ENCODE data around the gene CEMP1. TPM values are rescaled to one million over a fixed set of nuclear protein-coding genes. Genes with fewer than 3 reads are reported as not detected.

Gene CEMP1
- polyA plus RNA-seq, 1 of the 3 experiments (the other 2 are of a cell fraction) = not detected

DNA sequence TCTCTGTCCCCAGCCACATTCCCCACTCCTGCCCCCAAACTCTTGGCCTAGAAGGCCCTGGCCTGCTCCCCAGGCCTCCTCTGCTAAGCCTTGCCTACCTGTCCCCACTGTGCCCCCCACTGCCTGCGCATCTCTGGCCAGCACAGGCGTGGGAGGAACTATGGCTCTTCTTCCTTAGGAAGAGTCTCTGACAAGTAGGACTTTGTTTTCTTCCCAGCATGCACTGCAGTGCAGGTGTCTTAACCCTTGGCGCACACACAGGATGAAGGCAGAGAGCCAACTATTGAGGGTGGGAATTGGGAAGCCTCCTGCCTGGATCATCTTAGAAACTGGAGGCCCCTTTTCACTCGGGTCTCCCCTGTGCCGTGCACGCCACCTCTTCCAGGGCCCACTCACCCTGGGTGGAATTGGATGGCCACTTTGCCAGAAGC is 7.4 kb downstream of the CEMP1 start:
- H4K20me1 ChIP-seq (ENCODE audit: insufficient read depth) = peaks cover 6% of the 10 kb centered on the region
- H3K9ac ChIP-seq = no peak overlapping the region
- no peaks in the 10 kb centered on the region for H3K9me3 ChIP-seq
- CTCF ChIA-PET = interaction anchor here (2.3 kb wide), 1 partner anchor 23 kb away, joined by 8 read pairs; no protein-coding TSS in a partner anchor
- peaks cover 45% of the 10 kb centered on the region for H3K79me2 ChIP-seq (ENCODE audit: insufficient read depth)
- no peaks in the 10 kb centered on the region for H3K27me3 ChIP-seq (ENCODE audit: insufficient read depth)
- 88% methylated on average over 6 of the region's 6 CpGs for WGBS (ENCODE audit: low lambda C conversion rate)
- peaks cover 0 to 17% of the 10 kb centered on the region in 2 experiments; a peak in 2 of 4 replicates for H3K4me1 ChIP-seq (ENCODE audit: control insufficient read depth in 1 of 2, insufficient read depth in 2 of 2, low read depth in 1 of 2, low read length in 1 of 2)
- peaks cover 7% of the 10 kb centered on the region for H3F3A ChIP-seq (replicated peaks; ENCODE audit: insufficient read depth)
- no peak for DNase-seq
- no peak overlapping the region for H2AFZ ChIP-seq (ENCODE audit: low read depth)
- no peaks in the 10 kb centered on the region for H3K9me2 ChIP-seq
- no peak overlapping the region for H3K27ac ChIP-seq (ENCODE audit: low read depth in 2 of 2, low read length in 1 of 2)
- no peak overlapping the region for H3K4me2 ChIP-seq
- H3K36me3 ChIP-seq (replicated peaks in 1 of 2; ENCODE audit: control insufficient read depth in 1 of 2, insufficient read depth in 2 of 2, low read length in 1 of 2) = peaks cover 24 to 42% of the 10 kb centered on the region in 2 experiments
- POLR2A ChIA-PET = no interaction called here
- TF ChIP-seq SMC3 (IDR thresholded peaks at IDR 0.05; ENCODE audit: low read depth, low read length) = no peak
- no peak for TF ChIP-seq NFIC (IDR thresholded peaks at IDR 0.05; ENCODE audit: borderline replicate concordance)
- TF ChIP-seq, protein P1, sequence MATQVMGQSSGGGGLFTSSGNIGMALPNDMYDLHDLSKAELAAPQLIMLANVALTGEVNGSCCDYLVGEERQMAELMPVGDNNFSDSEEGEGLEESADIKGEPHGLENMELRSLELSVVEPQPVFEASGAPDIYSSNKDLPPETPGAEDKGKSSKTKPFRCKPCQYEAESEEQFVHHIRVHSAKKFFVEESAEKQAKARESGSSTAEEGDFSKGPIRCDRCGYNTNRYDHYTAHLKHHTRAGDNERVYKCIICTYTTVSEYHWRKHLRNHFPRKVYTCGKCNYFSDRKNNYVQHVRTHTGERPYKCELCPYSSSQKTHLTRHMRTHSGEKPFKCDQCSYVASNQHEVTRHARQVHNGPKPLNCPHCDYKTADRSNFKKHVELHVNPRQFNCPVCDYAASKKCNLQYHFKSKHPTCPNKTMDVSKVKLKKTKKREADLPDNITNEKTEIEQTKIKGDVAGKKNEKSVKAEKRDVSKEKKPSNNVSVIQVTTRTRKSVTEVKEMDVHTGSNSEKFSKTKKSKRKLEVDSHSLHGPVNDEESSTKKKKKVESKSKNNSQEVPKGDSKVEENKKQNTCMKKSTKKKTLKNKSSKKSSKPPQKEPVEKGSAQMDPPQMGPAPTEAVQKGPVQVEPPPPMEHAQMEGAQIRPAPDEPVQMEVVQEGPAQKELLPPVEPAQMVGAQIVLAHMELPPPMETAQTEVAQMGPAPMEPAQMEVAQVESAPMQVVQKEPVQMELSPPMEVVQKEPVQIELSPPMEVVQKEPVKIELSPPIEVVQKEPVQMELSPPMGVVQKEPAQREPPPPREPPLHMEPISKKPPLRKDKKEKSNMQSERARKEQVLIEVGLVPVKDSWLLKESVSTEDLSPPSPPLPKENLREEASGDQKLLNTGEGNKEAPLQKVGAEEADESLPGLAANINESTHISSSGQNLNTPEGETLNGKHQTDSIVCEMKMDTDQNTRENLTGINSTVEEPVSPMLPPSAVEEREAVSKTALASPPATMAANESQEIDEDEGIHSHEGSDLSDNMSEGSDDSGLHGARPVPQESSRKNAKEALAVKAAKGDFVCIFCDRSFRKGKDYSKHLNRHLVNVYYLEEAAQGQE (IDR thresholded peaks at IDR 0.05; ENCODE audit: low read depth, low read length) = no peak
- TF ChIP-seq RFX5 (IDR thresholded peaks at IDR 0.05; ENCODE audit: low read length) = no peak
- TF ChIP-seq, protein P2, sequence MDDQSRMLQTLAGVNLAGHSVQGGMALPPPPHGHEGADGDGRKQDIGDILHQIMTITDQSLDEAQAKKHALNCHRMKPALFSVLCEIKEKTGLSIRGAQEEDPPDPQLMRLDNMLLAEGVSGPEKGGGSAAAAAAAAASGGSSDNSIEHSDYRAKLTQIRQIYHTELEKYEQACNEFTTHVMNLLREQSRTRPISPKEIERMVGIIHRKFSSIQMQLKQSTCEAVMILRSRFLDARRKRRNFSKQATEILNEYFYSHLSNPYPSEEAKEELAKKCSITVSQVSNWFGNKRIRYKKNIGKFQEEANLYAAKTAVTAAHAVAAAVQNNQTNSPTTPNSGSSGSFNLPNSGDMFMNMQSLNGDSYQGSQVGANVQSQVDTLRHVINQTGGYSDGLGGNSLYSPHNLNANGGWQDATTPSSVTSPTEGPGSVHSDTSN (IDR thresholded peaks at IDR 0.05) = no peak
- TF ChIP-seq MEF2A (IDR thresholded peaks at IDR 0.05; ENCODE audit: borderline replicate concordance, low read depth) = no peak
- TF ChIP-seq EZH2phosphoT487 (IDR thresholded peaks at IDR 0.05; ENCODE audit: borderline replicate concordance, low read depth) = no peak
- TF ChIP-seq SIN3A (IDR thresholded peaks at IDR 0.05; ENCODE audit: borderline replicate concordance, low read depth, low read length) = no peak
- TF ChIP-seq EP300 (IDR thresholded peaks at IDR 0.05; ENCODE audit: borderline replicate concordance in 1 of 2, low read depth in 1 of 2, low read length in 1 of 2) = no peak
- TF ChIP-seq ELF1 (IDR thresholded peaks at IDR 0.05) = no peak
- no peak for TF ChIP-seq TAF1 (IDR thresholded peaks at IDR 0.05; ENCODE audit: borderline replicate concordance, low read depth, low read length)
- no peak for TF ChIP-seq POLR2AphosphoS5 (IDR thresholded peaks at IDR 0.05; ENCODE audit: low read depth, low read length)
- H3K4me3 ChIP-seq (ENCODE audit: low read depth in 2 of 2, low read length in 1 of 2) = no peak overlapping the region

Measured in SK-N-SH (cell line).